ENCODE measurements around the gene FBRSL1.

GRCh38 chr12:132539016-132539773, 49.2 kb downstream of the FBRSL1 start:
- TF ChIP-seq CTCF (IDR thresholded peaks at IDR 0.05) (no peak), EZH2 (IDR thresholded peaks at IDR 0.05; ENCODE audit: borderline replicate concordance, insufficient read depth, low read depth, low read length, poor library complexity, severe bottlenecking) (no peak)
